GM12891 (cell line): Measurements from ENCODE around the gene RFPL1.

Source experiments
- PAX5 ChIP-seq: IDR thresholded peaks from 2 replicates; pipeline ENCODE4 v1.6.1; 2011; ENCODE audit warnings: low read length, moderate library complexity, mild to moderate bottlenecking; ENCODE audit not compliant: insufficient read depth, severe bottlenecking
- POLR2A ChIP-seq: IDR thresholded peaks from 2 replicates; pipeline ENCODE4 v1.6.1; 2011; ENCODE audit warnings: low read depth, low read length, control low read depth
- POLR2AphosphoS5 ChIP-seq: IDR thresholded peaks from 2 replicates; pipeline ENCODE4 v1.6.1; 2011; ENCODE audit warnings: low read depth, low read length, control low read depth
- POU2F2 ChIP-seq: IDR thresholded peaks from 2 replicates; pipeline ENCODE4 v1.6.1; 2011; ENCODE audit warnings: low read depth, mild to moderate bottlenecking, control low read depth, low read length, moderate library complexity
- SPI1 ChIP-seq: IDR thresholded peaks from 2 replicates; pipeline ENCODE4 v1.6.1; 2011; ENCODE audit warnings: low read depth, low read length, control low read depth
- TAF1 ChIP-seq: IDR thresholded peaks from 2 replicates; pipeline ENCODE4 v1.6.1; 2011; ENCODE audit warnings: low read depth, low read length, control low read depth

GRCh38 chr22:29461263-29461662 is 22.9 kb downstream of the RFPL1 start:
- no peak for TF ChIP-seq POLR2A
- no peak for TF ChIP-seq POLR2AphosphoS5
- no peak for TF ChIP-seq SPI1
- no peak for TF ChIP-seq PAX5
- no peak for TF ChIP-seq TAF1
- no peak for TF ChIP-seq POU2F2
